ENCODE measurements around the gene C1orf167.

The C1orf167 gene

DNA sequence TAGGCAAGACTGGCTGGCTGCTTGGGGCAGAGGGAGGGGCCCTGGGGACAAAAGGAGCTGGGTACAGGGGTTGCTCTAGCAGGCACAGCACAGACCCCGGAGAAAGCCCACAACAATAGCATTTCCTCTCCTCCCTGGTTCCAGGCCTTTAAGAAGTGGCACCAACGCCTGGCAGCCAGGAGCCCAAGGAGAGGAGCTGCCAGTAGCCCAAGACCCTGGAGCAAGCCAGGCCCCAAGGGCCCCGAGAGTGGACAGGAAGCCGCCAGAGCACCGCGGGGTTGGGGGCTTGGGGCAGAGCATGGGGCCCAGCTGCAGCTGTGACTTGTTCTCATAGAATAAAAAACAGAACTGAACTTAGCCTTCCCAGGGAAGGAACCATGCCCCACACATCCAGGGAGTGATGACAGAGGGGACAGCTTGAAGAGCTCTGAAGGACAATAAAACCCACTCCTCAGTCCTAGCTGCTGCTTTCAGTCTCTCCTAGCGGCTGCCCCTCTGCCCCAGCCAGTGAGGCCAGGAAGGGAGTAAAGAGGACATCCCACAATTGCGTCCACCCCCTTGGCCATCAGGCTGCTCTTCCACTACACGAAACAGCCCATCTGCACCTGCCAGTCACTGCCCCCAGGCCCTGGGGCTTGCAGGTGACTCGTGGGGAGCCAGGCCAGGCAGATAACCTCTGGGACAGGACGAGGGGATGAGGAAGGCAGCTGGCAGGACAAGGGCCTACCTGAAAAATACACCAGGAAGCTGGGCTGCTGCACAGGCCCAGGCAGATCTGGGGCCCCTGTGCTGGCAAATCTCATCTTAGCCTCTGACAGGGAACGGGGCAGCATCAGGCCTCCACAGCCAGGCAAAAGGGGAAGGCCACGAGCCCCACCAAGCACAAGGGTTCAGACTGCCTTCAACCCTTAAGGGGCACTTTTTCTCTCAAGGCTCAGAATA, 27.4 kb downstream of the C1orf167 start:
- Histone ChIP-seq H3K4me2 (ENCODE audit: low read length) (no peak overlapping the region), H3K9me3 (replicated peaks; ENCODE audit: low read length) (no peaks in the 10 kb centered on the region), H3K4me1 (ENCODE audit: control insufficient read depth, insufficient read depth, low read length) (peaks cover 40% of the 10 kb centered on the region), H3K4me3 (ENCODE audit: low read length) (no peak overlapping the region), H3K27me3 (ENCODE audit: control insufficient read depth, insufficient read depth, low read length) (no peaks in the 10 kb centered on the region), H3K36me3 (ENCODE audit: insufficient read depth, low read length) (peaks cover 6% of the 10 kb centered on the region), H3K9ac (ENCODE audit: low read depth, low read length) (no peak overlapping the region)

DNA sequence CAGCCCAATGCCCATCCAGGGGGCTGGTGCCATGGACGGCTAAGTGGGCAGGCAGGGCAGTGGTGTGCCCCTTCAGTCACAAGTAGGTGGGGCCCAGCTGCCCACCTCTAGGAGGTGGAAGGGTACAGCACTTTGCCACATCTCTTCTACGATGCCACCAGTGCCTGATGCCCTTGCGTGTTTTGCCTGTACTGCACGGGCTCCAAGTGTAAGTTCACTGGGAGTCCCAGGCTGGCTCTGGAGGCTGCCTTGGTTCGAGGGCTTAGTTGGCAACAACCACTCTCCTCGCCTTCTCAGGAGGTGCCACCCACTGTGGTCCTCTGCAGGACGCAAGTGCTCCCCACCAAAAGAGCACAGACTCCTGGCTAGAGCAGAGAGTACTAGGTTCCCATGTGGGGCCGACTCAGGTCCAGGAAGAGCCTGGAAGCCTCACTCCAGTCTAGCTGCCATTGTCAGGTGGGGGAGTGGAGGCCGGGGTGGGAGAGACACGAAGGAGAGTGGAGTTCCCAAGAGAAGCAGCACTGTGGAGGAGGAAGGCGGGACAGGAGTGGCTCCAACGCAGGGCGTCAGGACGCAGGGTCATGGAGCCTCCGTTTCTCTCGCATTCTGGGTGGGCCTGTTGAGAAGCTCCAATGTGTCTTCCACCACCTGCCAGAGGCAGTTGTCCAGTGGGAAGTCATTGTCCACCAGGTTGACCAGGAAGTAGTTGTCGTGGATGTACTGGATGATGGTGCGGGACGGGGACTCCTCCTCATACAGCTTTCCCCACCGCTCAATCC, 28.3 kb downstream of the C1orf167 start:
- Histone ChIP-seq H3K4me1 (ENCODE audit: control insufficient read depth, insufficient read depth, low read length) (peaks cover 32% of the 10 kb centered on the region), H3K36me3 (ENCODE audit: insufficient read depth, low read length) (peaks cover 14% of the 10 kb centered on the region), H3K27me3 (ENCODE audit: control insufficient read depth, insufficient read depth, low read length) (no peaks in the 10 kb centered on the region), H3K9ac (ENCODE audit: low read depth, low read length) (peak overlapping the region; percentile 40), H3K9me3 (replicated peaks; ENCODE audit: low read length) (no peaks in the 10 kb centered on the region), H3K4me3 (ENCODE audit: low read length) (peak overlapping the region; percentile 6), H3K4me2 (ENCODE audit: low read length) (peak overlapping the region; percentile 35)

DNA sequence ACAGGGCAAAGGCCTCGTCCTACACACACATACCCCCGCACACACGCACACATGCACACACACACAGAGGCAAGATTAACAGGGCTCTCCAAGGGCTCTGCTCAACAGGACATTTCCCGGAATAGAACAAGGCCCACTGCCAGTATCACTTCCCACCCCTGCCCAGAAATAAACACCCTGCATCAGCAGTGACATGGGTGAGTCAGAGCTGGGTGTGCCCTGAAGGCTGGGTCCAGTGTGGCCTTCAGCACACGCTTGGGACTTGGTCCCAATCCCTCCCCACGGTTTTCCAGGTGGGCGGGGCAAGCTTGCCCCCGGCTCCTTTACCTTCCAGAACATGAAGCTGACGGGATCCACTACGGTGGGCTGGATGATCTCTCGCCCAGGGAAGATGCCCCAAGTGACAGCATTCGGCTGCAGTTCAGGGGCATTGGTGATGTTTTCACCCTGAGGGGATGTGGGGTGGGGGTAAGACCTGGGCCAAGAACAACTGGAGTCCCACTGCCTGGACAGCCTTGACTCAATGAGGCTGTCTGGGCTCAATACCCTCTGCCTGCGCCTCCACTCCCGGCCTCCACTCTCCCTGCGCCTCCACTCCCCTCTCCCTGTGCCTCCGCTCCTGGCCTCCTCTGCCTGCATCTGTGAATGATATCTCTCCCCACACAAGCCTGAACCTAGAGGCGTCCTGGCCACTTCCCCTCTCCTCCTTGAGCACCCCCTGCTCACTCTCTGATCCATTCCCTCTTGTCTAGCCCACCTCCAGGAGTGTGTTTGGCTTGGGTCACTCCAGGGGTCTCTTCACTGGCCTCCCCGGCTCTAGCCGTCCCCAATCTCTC, 29.1 kb downstream of the C1orf167 start:
- peak overlapping the region; percentile 24 for H3K4me3 ChIP-seq (ENCODE audit: low read length)
- H3K4me2 ChIP-seq (ENCODE audit: low read length) = peak overlapping the region; percentile 35
- peaks cover 30% of the 10 kb centered on the region for H3K4me1 ChIP-seq (ENCODE audit: control insufficient read depth, insufficient read depth, low read length)
- H3K36me3 ChIP-seq (ENCODE audit: insufficient read depth, low read length) = peaks cover 22% of the 10 kb centered on the region
- H3K9me3 ChIP-seq (replicated peaks; ENCODE audit: low read length) = no peaks in the 10 kb centered on the region
- no peaks in the 10 kb centered on the region for H3K27me3 ChIP-seq (ENCODE audit: control insufficient read depth, insufficient read depth, low read length)
- peak overlapping the region; percentile 40 for H3K9ac ChIP-seq (ENCODE audit: low read depth, low read length)

DNA sequence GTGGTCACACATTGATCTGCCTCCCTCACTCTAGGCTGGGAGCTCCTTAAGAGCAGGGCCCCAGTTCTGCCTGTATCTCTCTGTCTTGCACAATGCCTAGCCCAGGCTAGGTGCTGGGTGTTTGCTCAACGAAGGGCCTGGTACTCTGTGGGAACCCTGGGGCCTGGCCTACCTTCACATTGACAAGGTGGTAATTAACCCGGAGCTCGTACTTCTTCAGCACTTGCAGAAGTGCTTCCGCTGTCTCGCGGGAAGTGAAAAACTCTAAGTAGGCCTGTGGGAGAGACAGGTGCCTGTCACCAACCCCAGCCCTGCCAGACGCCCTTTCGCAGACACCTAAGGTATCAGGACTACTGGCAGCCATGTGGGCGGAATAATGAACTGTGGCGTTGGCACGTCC, 30.1 kb downstream of the C1orf167 start:
- Histone ChIP-seq H3K9me3 (replicated peaks; ENCODE audit: low read length) (no peaks in the 10 kb centered on the region), H3K36me3 (ENCODE audit: insufficient read depth, low read length) (peaks cover 27% of the 10 kb centered on the region), H3K9ac (ENCODE audit: low read depth, low read length) (no peak overlapping the region), H3K4me3 (ENCODE audit: low read length) (no peak overlapping the region), H3K27me3 (ENCODE audit: control insufficient read depth, insufficient read depth, low read length) (no peaks in the 10 kb centered on the region), H3K4me1 (ENCODE audit: control insufficient read depth, insufficient read depth, low read length) (peaks cover 31% of the 10 kb centered on the region), H3K4me2 (ENCODE audit: low read length) (no peak overlapping the region)

DNA sequence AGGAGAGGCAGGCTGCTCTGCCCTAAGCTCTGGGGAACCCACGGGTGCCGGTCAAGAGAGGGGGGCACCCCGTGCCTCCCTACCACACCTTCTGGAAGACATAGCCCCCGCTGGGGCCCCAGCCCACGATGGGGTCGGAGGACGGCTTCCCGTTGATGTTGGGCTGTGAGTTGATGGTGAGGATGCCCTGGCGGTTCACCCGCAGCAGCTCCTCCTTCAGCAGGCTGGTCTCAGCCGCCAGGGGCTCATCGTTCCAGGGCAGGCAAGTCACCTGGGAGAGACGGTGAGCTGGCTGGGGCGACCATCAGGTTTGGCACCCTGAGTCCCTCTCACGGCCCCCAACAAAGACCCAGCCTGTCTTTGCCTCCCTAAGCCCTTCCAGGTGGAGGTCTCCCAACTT, 31.8 kb downstream of the C1orf167 start:
- no peaks in the 10 kb centered on the region for H3K9me3 ChIP-seq (replicated peaks; ENCODE audit: low read length)
- H3K4me2 ChIP-seq (ENCODE audit: low read length) = no peak overlapping the region
- peaks cover 27% of the 10 kb centered on the region for H3K36me3 ChIP-seq (ENCODE audit: insufficient read depth, low read length)
- no peak overlapping the region for H3K4me3 ChIP-seq (ENCODE audit: low read length)
- H3K27me3 ChIP-seq (ENCODE audit: control insufficient read depth, insufficient read depth, low read length) = no peaks in the 10 kb centered on the region
- peaks cover 21% of the 10 kb centered on the region for H3K4me1 ChIP-seq (ENCODE audit: control insufficient read depth, insufficient read depth, low read length)
- H3K9ac ChIP-seq (ENCODE audit: low read depth, low read length) = no peak overlapping the region

DNA sequence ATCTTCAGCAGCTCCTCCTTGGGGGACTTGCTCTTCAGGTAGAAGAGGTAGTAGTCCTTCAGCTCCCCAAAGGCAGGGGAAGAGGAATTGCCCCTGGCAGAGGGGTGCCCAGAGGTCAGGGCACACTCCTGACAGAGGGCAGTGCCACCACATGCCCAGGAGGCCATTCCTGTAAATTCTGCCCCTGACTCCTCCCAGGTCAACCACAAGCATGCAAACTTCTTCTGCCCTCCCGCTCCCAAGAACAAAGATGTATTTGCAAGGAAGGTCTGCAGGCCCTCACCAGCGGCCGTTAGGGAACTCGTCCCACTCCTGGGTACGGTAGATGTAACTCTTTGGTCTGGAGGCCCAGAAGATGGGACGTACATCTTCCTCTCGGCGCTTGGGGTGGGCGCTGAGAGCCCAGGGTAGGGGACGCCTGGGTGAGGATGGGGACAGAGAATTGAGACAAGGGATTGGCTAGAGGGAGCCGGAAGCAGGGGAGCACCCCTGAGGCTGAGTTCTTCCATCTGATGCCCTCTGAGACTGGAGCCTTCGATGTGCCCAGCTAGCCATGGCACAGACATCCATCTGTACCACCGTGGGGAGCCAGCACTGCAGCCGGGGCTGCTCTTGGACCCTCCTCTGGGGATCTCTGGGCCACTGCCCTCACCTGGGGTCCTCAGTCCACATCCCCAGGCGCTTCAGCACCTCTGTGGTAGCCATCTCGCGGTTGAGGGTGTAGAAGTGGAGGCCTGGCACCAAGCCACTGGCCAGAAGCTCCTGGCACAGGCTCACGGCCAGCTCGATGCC, 32.6 kb downstream of the C1orf167 start:
- Histone ChIP-seq H3K4me1 (ENCODE audit: control insufficient read depth, insufficient read depth, low read length) (peaks cover 21% of the 10 kb centered on the region), H3K27me3 (ENCODE audit: control insufficient read depth, insufficient read depth, low read length) (no peaks in the 10 kb centered on the region), H3K9me3 (replicated peaks; ENCODE audit: low read length) (no peaks in the 10 kb centered on the region), H3K4me2 (ENCODE audit: low read length) (no peak overlapping the region), H3K4me3 (ENCODE audit: low read length) (no peak overlapping the region), H3K36me3 (ENCODE audit: insufficient read depth, low read length) (peaks cover 27% of the 10 kb centered on the region), H3K9ac (ENCODE audit: low read depth, low read length) (no peak overlapping the region)

DNA sequence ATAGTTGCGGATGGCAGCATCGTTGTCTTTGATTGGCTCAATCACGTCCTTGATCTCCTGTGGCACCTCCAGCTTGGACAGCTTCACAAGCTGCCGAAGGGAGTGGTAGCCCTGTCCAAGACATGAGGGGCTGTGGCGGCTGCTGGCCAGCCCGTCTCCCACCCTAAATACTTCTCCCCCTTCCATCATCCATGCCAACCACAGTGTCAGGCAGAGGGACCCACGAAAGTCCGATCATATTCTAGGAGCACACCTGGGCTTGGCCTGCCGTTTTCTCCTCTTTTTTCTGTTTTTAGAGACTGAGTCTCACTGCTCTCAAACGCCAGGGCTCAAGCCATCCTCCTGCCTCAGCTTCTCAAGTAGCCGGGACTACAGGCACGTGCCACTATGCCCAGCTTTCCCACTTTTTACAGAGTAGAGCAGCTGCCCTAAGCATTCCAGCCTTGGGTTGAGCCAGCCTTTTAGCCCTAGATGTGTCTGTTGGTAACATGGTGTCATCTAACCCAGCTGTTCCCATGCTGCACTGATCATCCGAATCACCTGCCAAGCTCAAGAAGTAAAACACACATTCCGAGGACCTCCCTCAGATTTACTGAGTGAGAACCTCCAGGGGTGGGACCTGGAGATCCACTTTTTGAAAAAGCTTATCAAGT, 33.4 kb downstream of the C1orf167 start:
- peaks cover 18% of the 10 kb centered on the region for H3K4me1 ChIP-seq (ENCODE audit: control insufficient read depth, insufficient read depth, low read length)
- peaks cover 29% of the 10 kb centered on the region for H3K36me3 ChIP-seq (ENCODE audit: insufficient read depth, low read length)
- H3K27me3 ChIP-seq (ENCODE audit: control insufficient read depth, insufficient read depth, low read length) = no peaks in the 10 kb centered on the region
- no peak overlapping the region for H3K4me3 ChIP-seq (ENCODE audit: low read length)
- no peak overlapping the region for H3K9ac ChIP-seq (ENCODE audit: low read depth, low read length)
- H3K9me3 ChIP-seq (replicated peaks; ENCODE audit: low read length) = no peaks in the 10 kb centered on the region
- H3K4me2 ChIP-seq (ENCODE audit: low read length) = no peak overlapping the region

DNA sequence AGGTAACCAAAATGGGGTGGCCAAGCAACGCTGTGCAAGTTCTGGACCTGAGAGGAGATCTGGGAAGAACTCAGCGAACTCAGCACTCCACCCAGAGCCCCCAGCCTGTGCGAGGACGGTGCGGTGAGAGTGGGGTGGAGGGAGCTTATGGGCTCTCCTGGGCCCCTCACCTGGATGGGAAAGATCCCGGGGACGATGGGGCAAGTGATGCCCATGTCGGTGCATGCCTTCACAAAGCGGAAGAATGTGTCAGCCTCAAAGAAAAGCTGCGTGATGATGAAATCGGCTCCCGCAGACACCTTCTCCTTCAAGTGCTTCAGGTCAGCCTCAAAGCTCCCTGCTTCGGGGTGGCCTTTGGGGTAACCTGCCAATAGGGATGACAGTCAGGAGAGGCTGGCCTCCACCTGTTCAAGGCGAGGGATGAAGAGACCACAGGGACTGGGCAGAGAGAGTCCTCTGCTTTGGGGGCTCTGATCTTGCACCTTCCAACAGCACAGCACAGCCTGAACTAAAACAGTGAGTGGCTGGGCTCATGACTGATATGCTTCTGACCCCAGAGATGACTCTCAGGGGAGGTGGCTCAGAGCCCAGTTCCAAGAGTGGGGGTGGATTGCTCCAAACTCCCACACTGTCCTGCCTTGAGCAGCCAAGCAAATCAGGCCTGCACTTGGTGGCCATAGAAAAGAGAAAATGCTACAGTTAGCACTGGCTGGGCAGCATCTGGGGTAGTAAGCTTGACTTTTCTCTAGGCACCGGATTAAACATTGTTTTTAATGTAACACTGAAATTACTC, 34.2 kb downstream of the C1orf167 start:
- no peaks in the 10 kb centered on the region for H3K9me3 ChIP-seq (replicated peaks; ENCODE audit: low read length)
- H3K9ac ChIP-seq (ENCODE audit: low read depth, low read length) = no peak overlapping the region
- peak overlapping the region; percentile 4 for H3K4me2 ChIP-seq (ENCODE audit: low read length)
- H3K36me3 ChIP-seq (ENCODE audit: insufficient read depth, low read length) = peaks cover 37% of the 10 kb centered on the region
- H3K4me3 ChIP-seq (ENCODE audit: low read length) = no peak overlapping the region
- no peaks in the 10 kb centered on the region for H3K27me3 ChIP-seq (ENCODE audit: control insufficient read depth, insufficient read depth, low read length)
- peaks cover 9% of the 10 kb centered on the region for H3K4me1 ChIP-seq (ENCODE audit: control insufficient read depth, insufficient read depth, low read length)

DNA sequence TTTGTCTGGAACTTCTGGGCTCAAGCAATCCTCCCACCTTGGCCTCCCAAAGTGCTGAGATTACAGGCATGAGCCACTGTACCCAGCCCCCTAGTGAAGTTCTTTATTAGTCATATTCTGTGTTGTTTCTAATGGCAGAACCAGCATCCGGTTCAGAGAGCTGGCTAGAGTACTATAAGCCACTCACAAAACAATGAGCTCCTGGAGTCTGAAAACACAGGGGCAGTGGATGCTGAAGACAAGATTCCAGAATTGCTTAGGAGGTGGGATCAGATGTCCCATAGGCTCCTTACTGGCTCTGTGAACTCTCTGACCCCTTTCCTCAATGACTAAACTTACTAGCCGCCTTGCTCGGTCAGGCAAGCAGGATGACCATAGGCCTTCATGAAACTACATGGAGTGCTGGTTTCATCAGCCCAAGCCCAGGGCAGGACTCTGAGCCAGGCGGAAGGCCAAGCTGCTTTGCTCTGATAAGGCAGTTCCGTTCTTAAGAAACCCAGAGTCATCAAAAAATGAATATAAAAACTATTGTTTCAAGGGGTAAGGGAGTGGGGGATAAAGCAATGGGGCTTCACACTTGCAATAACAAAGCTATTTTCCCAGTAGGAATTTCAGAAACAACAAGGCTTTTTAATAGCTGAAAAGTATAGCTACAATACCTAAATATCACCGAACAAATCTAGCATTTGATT, 35.7 kb downstream of the C1orf167 start:
- H3K27me3 ChIP-seq (ENCODE audit: control insufficient read depth, insufficient read depth, low read length) = no peaks in the 10 kb centered on the region
- H3K9ac ChIP-seq (ENCODE audit: low read depth, low read length) = no peak overlapping the region
- H3K4me2 ChIP-seq (ENCODE audit: low read length) = no peak overlapping the region
- H3K9me3 ChIP-seq (replicated peaks; ENCODE audit: low read length) = no peaks in the 10 kb centered on the region
- H3K4me3 ChIP-seq (ENCODE audit: low read length) = no peak overlapping the region
- peaks cover 14% of the 10 kb centered on the region for H3K4me1 ChIP-seq (ENCODE audit: control insufficient read depth, insufficient read depth, low read length)
- H3K36me3 ChIP-seq (ENCODE audit: insufficient read depth, low read length) = peaks cover 39% of the 10 kb centered on the region
